ENCODE results near the gene CLTB. TPM values are rescaled to one million over a fixed set of nuclear protein-coding genes. Genes with fewer than 3 reads are reported as not detected.

CLTB gene
- total RNA-seq, 1 experiment from 2014 or later = 34.5 TPM

DNA sequence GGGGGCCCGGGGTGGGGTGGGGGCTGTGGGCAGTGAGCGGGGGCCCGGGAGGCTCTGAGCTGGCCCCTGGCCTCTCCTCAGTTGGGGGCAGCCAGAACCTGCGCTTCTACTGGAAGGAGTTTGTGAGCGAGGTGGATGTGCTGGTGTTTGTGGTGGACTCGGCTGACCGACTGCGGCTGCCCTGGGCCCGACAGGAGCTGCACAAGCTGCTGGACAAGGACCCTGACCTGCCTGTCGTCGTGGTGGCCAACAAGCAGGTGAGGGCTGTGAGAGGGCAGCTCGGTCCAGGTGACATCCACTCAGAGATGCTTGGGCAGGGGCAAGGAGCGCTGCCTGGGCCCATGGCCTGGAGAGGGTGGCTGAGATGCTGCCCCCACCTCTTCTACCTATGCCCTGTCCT, 47.6 kb downstream of the CLTB start:
- Histone ChIP-seq H3K27me3 (ENCODE audit: insufficient read depth, low read length) (peaks cover 6% of the 10 kb centered on the region; the same call in 1 of the 2 replicates), H3K23ac (ENCODE audit: insufficient read length, low read depth, low read length) (no peak overlapping the region), H4K91ac (ENCODE audit: insufficient read length, low read depth, low read length) (no peak overlapping the region), H3K23me2 (ENCODE audit: insufficient read length, low read depth, low read length, poor library complexity, severe bottlenecking) (peaks cover 16% of the 10 kb centered on the region), H3K79me2 (ENCODE audit: insufficient read depth, low read length) (no peaks in the 10 kb centered on the region), H2BK15ac (ENCODE audit: low read depth, low read length) (no peak overlapping the region), H3K9ac (ENCODE audit: extremely low read depth, insufficient read length, low read length) (no peak overlapping the region), H3K79me1 (ENCODE audit: insufficient read depth, low read depth, low read length, poor library complexity, severe bottlenecking) (no peaks in the 10 kb centered on the region), H4K8ac (replicated peaks; ENCODE audit: insufficient read length, low read depth, low read length) (no peak overlapping the region), H2BK12ac (ENCODE audit: insufficient read length, low read depth, low read length) (no peak overlapping the region), H3K4me1 (ENCODE audit: insufficient read depth, low read length) (no peaks in the 10 kb centered on the region), H2AFZ (ENCODE audit: low read length) (no peak overlapping the region), H3K18ac (ENCODE audit: insufficient read length, low read depth, low read length) (no peak overlapping the region), H2BK20ac (ENCODE audit: low read depth, low read length, poor library complexity, severe bottlenecking) (no peak overlapping the region), H3K14ac (ENCODE audit: insufficient read depth, low read length) (no peak overlapping the region), H3K27ac (ENCODE audit: insufficient read length, low read depth, low read length) (no peak overlapping the region), H2BK5ac (ENCODE audit: insufficient read length, low read length) (no peak overlapping the region), H2AK5ac (ENCODE audit: insufficient read length, low read length) (no peak overlapping the region), H3K4me2 (ENCODE audit: insufficient read depth, insufficient read length, low read length) (no peak overlapping the region), H3T11ph (ENCODE audit: low read length) (no peak overlapping the region), H3K56ac (ENCODE audit: insufficient read length, low read depth, low read length) (no peak overlapping the region), H4K20me1 (ENCODE audit: control insufficient read depth, insufficient read depth, insufficient read length) (no peaks in the 10 kb centered on the region), H4K5ac (ENCODE audit: insufficient read length, low read depth, low read length) (no peak overlapping the region), H3K9me3 (ENCODE audit: control insufficient read depth, low read depth, low read length) (no peaks in the 10 kb centered on the region), H2BK120ac (ENCODE audit: low read depth, low read length, poor library complexity, severe bottlenecking) (no peak overlapping the region), H3K4ac (ENCODE audit: low read depth, low read length) (no peak overlapping the region)
- TF ChIP-seq, protein P1, sequence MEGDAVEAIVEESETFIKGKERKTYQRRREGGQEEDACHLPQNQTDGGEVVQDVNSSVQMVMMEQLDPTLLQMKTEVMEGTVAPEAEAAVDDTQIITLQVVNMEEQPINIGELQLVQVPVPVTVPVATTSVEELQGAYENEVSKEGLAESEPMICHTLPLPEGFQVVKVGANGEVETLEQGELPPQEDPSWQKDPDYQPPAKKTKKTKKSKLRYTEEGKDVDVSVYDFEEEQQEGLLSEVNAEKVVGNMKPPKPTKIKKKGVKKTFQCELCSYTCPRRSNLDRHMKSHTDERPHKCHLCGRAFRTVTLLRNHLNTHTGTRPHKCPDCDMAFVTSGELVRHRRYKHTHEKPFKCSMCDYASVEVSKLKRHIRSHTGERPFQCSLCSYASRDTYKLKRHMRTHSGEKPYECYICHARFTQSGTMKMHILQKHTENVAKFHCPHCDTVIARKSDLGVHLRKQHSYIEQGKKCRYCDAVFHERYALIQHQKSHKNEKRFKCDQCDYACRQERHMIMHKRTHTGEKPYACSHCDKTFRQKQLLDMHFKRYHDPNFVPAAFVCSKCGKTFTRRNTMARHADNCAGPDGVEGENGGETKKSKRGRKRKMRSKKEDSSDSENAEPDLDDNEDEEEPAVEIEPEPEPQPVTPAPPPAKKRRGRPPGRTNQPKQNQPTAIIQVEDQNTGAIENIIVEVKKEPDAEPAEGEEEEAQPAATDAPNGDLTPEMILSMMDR (conservative IDR thresholded peaks at IDR 0.05) = no peak
- Mint-ChIP-seq H3K4me1 (peaks cover 4 to 9% of the 10 kb centered on the region in 2 experiments), H3K36me3 (ENCODE audit: insufficient read depth in 1 of 3, low read depth in 3 of 3) (peaks cover 9 to 25% (median 12%) of the 10 kb centered on the region in 3 experiments), H3K4me3 (no peak overlapping the region), H3K9me3 (no peaks in the 10 kb centered on the region), H3K27me3 (ENCODE audit: low read depth) (peaks cover 33% of the 10 kb centered on the region), H3K27ac (no peak overlapping the region)
- no CpG with 5 or more reads among the region's 13 CpGs for WGBS (ENCODE audit: extremely low coverage, insufficient read length, low lambda C conversion rate)
- no peak for DNase-seq

Measured in H9 (cell line).